Peyer's patch (tissue), 4 donors: ENCODE results near the gene TNS3. TPM values are rescaled to one million over a fixed set of nuclear protein-coding genes. Genes with fewer than 3 reads are reported as not detected.

Experiments used
- DNase-seq, 3 donors: peaks; one replicate each; pipeline ENCODE4 v3.0.0-alpha.2; 2017 to 2019
- H3K27ac ChIP-seq, 4 donors: fragments of 200-600 bp; sonication (generic); one replicate each; pipeline ENCODE4 v1.5.1; 2016 to 2019
- H3K27me3 ChIP-seq, 2 donors: fragments of 200-600 bp; sonication (generic); one replicate each; pipeline ENCODE4 v1.5.1; 2019
- H3K36me3 ChIP-seq, 3 donors: fragments of 200-600 bp; sonication (generic); one replicate each; pipeline ENCODE4 v1.5.1; 2016 to 2019
- H3K4me1 ChIP-seq, 4 donors: fragments of 200-600 bp; sonication (generic); one replicate each; pipeline ENCODE4 v1.5.1; 2016 to 2019
- H3K4me3 ChIP-seq, 4 donors: fragments of 200-600 bp; sonication (generic); 1 replicate in 3 of 4; 2 replicates in 1 of 4; pipeline ENCODE4 v1.5.1; 2016 to 2019; ENCODE audit warnings: mild to moderate bottlenecking in 1 of 4
- H3K9me3 ChIP-seq, 4 donors: fragments of 200-600 bp; sonication (generic); one replicate each; pipeline ENCODE4 v1.5.1; 2016 to 2019; ENCODE audit warnings: mild to moderate bottlenecking in 1 of 4
- CTCF ChIP-seq, 6 experiments: fragments of 450-650 bp in 4 of 6; fragments of 200-600 bp in 2 of 6; sonication (generic) in 1 of 6; IDR thresholded peaks; one replicate each; pipeline ENCODE4 v1.5.1; 2017 to 2019; ENCODE audit warnings: antibody characterized with exemption in 6 of 6, mild to moderate bottlenecking in 3 of 6, moderate library complexity in 1 of 6
- POLR2A ChIP-seq, 2 donors: fragments of 450-650 bp; IDR thresholded peaks; one replicate each; pipeline ENCODE4 v1.5.1; 2017; ENCODE audit warnings: antibody characterized with exemption in 2 of 2, mild to moderate bottlenecking in 2 of 2, moderate library complexity in 2 of 2
- total RNA-seq, 4 donors: library from RNA; depleted of rRNA; stranded (reverse); fragments of >200 nt; gene quantifications; one replicate each; pipeline ENCODE4 v1.1.0, GENCODE V29; 2016

The TNS3 gene
- total RNA-seq, 4 donors from 2014 or later: 79.5 to 157 (median 112) TPM

- no peak for TF ChIP-seq POLR2A (IDR thresholded peaks at IDR 0.05)
Measured at GRCh38 chr7:47255441-47255840, 326.5 kb downstream of the TNS3 start.

DNA sequence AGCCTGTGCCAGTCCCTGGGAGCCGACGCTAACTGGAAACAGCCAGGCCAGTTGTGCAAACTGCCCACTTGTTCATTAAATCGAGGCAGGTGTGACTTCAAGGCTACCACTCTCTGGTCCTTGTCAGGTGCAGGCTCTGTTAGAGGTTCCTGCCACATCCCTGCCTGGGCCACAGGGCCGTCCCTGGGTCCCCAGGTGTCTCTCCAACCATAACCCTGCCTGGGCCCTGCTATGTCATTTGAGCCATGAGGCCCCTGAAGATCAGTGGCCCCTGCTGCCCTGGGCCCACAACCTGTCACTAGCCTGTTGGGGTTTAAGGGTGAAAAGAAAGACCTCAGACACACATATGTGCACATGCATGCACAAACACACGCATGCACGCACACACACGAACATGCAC is 326.9 kb downstream of the TNS3 start:
- no peaks in the 10 kb centered on the region for H3K27me3 ChIP-seq
- no peak overlapping the region for H3K27ac ChIP-seq
- no peak overlapping the region for H3K4me3 ChIP-seq
- H3K36me3 ChIP-seq: no peaks in the 10 kb centered on the region
- DNase-seq: peak in 1 of 3 donors; percentile 41
- H3K4me1 ChIP-seq: peaks cover 0 to 7% (median 5%) of the 10 kb centered on the region in 4 donors
- no peak for TF ChIP-seq CTCF (IDR thresholded peaks at IDR 0.05)
- no peak for TF ChIP-seq POLR2A (IDR thresholded peaks at IDR 0.05)
- H3K9me3 ChIP-seq: no peaks in the 10 kb centered on the region

More at GRCh38 chr7:47255441-47255840, 326.5 kb downstream of the TNS3 start:
- Histone ChIP-seq H3K4me1 (peaks cover 0 to 7% (median 5%) of the 10 kb centered on the region in 4 donors), H3K9me3 (no peaks in the 10 kb centered on the region), H3K27ac (no peak overlapping the region), H3K27me3 (no peaks in the 10 kb centered on the region), H3K36me3 (no peaks in the 10 kb centered on the region), H3K4me3 (no peak overlapping the region)
- no peak for DNase-seq

DNA sequence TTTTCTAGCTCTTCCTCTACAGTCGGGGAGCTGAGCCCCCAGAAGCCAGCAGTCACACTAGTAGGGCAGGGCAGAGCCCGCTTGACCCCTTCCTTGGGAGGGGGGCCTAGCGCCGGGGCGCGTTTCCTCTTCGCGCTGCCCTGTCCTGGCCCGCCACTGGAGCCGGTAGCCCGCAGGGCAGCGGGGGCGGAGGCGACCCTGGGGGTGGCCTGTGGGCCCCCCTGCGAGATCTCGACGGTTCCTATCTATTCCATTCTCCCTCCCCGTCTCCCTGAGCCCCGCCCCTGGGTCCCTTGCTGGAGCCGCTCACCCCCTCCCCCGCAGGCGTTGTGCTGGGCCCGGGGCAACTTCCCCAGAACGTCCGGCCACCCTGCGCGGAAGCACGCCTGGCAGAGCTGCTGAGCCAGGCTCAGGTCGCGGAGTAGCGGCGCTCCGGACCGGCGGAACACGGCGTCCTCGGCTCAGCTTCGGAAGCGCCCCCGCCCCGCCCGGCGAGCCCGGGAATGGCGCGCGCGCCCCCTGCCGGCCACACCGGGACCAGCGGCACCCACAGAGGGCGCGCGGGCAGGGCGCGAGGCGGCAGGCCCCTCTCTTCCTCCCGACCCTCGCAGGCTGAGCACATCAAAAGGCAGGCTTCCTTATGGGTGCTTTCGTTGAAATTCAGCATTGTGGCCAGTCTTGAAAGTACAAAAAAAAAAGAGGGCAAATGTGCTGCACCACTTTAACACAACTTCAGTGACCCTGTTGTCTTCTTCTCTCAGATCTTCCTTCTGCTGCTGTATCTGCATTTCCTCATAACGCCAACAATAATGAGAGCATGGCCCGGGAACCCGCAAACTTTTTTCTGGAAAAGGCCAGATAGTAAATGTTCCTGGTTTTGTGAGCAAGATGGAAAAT is 327.6 kb downstream of the TNS3 start:
- TF ChIP-seq CTCF (IDR thresholded peaks at IDR 0.05) (peak; percentile 84 to 97 (median 92)), POLR2A (IDR thresholded peaks at IDR 0.05) (peak in 1 of 2 donors; percentile 19)
- H3K9me3 ChIP-seq: no peaks in the 10 kb centered on the region
- H3K27ac ChIP-seq: peak overlapping the region; percentile 75 to 83 (median 78)
- H3K27me3 ChIP-seq: no peaks in the 10 kb centered on the region
- peaks cover 0 to 7% (median 5%) of the 10 kb centered on the region in 4 donors for H3K4me1 ChIP-seq
- DNase-seq: peak; percentile 68 to 89 (median 88)
- H3K4me3 ChIP-seq: peak overlapping the region; percentile 48 to 60 (median 55)
- H3K36me3 ChIP-seq: no peaks in the 10 kb centered on the region

DNA sequence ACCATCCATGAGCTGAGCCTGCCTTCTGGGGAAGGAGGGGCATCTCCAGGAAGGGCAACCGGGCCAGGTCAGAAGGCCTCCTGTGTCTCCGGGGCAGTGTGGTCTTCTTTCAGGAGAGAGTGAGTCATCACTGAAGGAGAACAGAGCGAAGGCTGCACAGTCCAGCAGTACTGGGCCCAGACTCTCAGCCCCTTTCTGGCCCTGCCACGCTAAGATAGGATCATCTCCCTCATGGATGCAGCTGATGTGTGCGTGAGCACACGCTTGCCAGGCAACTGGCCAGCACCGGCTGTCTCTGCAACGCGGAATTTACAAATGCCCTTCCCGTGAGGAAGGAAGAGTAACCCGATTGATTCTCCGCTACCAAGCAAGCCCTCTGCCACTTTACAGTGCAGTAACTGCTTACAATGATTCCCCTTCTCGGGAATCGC is 328.2 kb downstream of the TNS3 start:
- H3K9me3 ChIP-seq: no peaks in the 10 kb centered on the region
- TF ChIP-seq CTCF (IDR thresholded peaks at IDR 0.05) (no peak), POLR2A (IDR thresholded peaks at IDR 0.05) (no peak)
- peak in 2 of 3 donors; percentile 20 to 60 for DNase-seq
- H3K4me1 ChIP-seq: peaks cover 0 to 7% (median 5%) of the 10 kb centered on the region in 4 donors
- H3K4me3 ChIP-seq: peak overlapping the region; percentile 48 to 60 (median 55)
- no peaks in the 10 kb centered on the region for H3K36me3 ChIP-seq
- peak overlapping the region; percentile 75 to 83 (median 78) for H3K27ac ChIP-seq
- no peaks in the 10 kb centered on the region for H3K27me3 ChIP-seq

GRCh38 chr7:47252675-47253074 is 329.2 kb downstream of the TNS3 start:
- DNase-seq: no peak

More at GRCh38 chr7:47252675-47253074, 329.2 kb downstream of the TNS3 start:
- no peaks in the 10 kb centered on the region for H3K9me3 ChIP-seq
- H3K4me1 ChIP-seq: peaks cover 0 to 7% (median 5%) of the 10 kb centered on the region in 4 donors
- no peak overlapping the region for H3K27ac ChIP-seq
- no peak overlapping the region for H3K4me3 ChIP-seq
- TF ChIP-seq CTCF (IDR thresholded peaks at IDR 0.05) (no peak), POLR2A (IDR thresholded peaks at IDR 0.05) (no peak)
- no peaks in the 10 kb centered on the region for H3K36me3 ChIP-seq
- no peaks in the 10 kb centered on the region for H3K27me3 ChIP-seq
